Liver (tissue), 9 donors: ENCODE measurements around the gene DYNC1I2. TPM values are rescaled to one million over a fixed set of nuclear protein-coding genes. Genes with fewer than 3 reads are reported as not detected.

Experiments used
- DNase-seq: peaks from one replicate; pipeline ENCODE4 v3.0.0-alpha.2; 2017; ENCODE audit warnings: low spot score
- H3K27ac ChIP-seq, 2 donors: one replicate each; pipeline ENCODE4 v1.7.0; 2013; ENCODE audit warnings: inconsistent platforms in 2 of 2, low read length in 2 of 2, control low read depth in 1 of 2, low read depth in 1 of 2, mild to moderate bottlenecking in 1 of 2
- H3K27me3 ChIP-seq, 4 donors: one replicate each; pipeline versions ENCODE4 v1.6.1 to v1.7.0; 2013; ENCODE audit warnings: low read length in 3 of 4, inconsistent platforms in 1 of 4, mild to moderate bottlenecking in 1 of 4, moderate library complexity in 1 of 4; ENCODE audit not compliant: control insufficient read depth in 4 of 4, insufficient read depth in 4 of 4
- H3K36me3 ChIP-seq, 4 donors: one replicate each; pipeline versions ENCODE4 v1.6.1 to v1.7.0; 2013; ENCODE audit warnings: low read length in 3 of 4, mild to moderate bottlenecking in 3 of 4, low read depth in 1 of 4, moderate library complexity in 1 of 4; ENCODE audit not compliant: control insufficient read depth in 4 of 4, insufficient read depth in 3 of 4
- H3K4me1 ChIP-seq, 4 donors: one replicate each; pipeline versions ENCODE4 v1.6.1 to v1.7.0; 2013; ENCODE audit warnings: low read length in 3 of 4, mild to moderate bottlenecking in 3 of 4, moderate library complexity in 1 of 4; ENCODE audit not compliant: control insufficient read depth in 4 of 4, insufficient read depth in 4 of 4
- H3K4me3 ChIP-seq, 3 donors: one replicate each; pipeline versions ENCODE4 v1.6.1 to v1.7.0; 2013; ENCODE audit warnings: low read length in 3 of 3, control low read depth in 1 of 3, low read depth in 1 of 3, mild to moderate bottlenecking in 1 of 3
- H3K9ac ChIP-seq, 2 donors: one replicate each; pipeline ENCODE4 v1.7.0; 2013; ENCODE audit warnings: low read length in 2 of 2, mild to moderate bottlenecking in 2 of 2, moderate library complexity in 2 of 2, control low read depth in 1 of 2, low read depth in 1 of 2
- H3K9me3 ChIP-seq, 4 donors: one replicate each; pipeline versions ENCODE4 v1.6.1 to v1.7.0; 2013; ENCODE audit warnings: low read length in 3 of 4; ENCODE audit not compliant: control insufficient read depth in 4 of 4
- EGR1 ChIP-seq, 2 donors: IDR thresholded peaks; 2 replicates each; pipeline ENCODE4 v1.6.1; 2016 to 2018; ENCODE audit warnings: antibody characterized with exemption in 2 of 2, low read depth in 2 of 2
- FOXA1 ChIP-seq: IDR thresholded peaks from 2 replicates; pipeline ENCODE4 v1.6.1; 2016; ENCODE audit warnings: antibody characterized with exemption
- FOXA2 ChIP-seq: IDR thresholded peaks from 2 replicates; pipeline ENCODE4 v1.6.1; 2016; ENCODE audit warnings: antibody characterized with exemption
- GABPA ChIP-seq, 2 donors: IDR thresholded peaks in 1 of 2; conservative IDR thresholded peaks in 1 of 2; 2 replicates each; pipeline ENCODE4 v1.6.1; 2016; ENCODE audit warnings: antibody characterized with exemption in 2 of 2, mild to moderate bottlenecking in 1 of 2, moderate library complexity in 1 of 2
- HNF4A ChIP-seq, 2 donors: conservative IDR thresholded peaks; 2 replicates each; pipeline ENCODE4 v1.6.1; 2016; ENCODE audit warnings: antibody characterized with exemption in 2 of 2, mild to moderate bottlenecking in 2 of 2
- HNF4G ChIP-seq: IDR thresholded peaks from 2 replicates; pipeline ENCODE4 v1.6.1; 2016; ENCODE audit warnings: antibody characterized with exemption
- JUND ChIP-seq, 2 donors: IDR thresholded peaks; 2 replicates each; pipeline ENCODE4 v1.6.1; 2016; ENCODE audit warnings: antibody characterized with exemption in 2 of 2
- NR2F2 ChIP-seq: IDR thresholded peaks from 2 replicates; pipeline ENCODE4 v1.6.1; 2016; ENCODE audit warnings: antibody characterized with exemption
- RAD21 ChIP-seq, 2 donors: IDR thresholded peaks; 2 replicates each; pipeline ENCODE4 v1.6.1; 2016; ENCODE audit warnings: antibody characterized with exemption in 2 of 2, mild to moderate bottlenecking in 2 of 2
- RXRA ChIP-seq, 2 donors: IDR thresholded peaks; 2 replicates each; pipeline ENCODE4 v1.6.1; 2017 to 2018; ENCODE audit warnings: antibody characterized with exemption in 2 of 2, mild to moderate bottlenecking in 1 of 2
- SP1 ChIP-seq: IDR thresholded peaks from 2 replicates; pipeline ENCODE4 v1.6.1; 2018; ENCODE audit warnings: antibody characterized with exemption, mild to moderate bottlenecking
- TAF1 ChIP-seq: conservative IDR thresholded peaks from 2 replicates; pipeline ENCODE4 v1.6.1; 2016; ENCODE audit warnings: antibody characterized with exemption, mild to moderate bottlenecking
- YY1 ChIP-seq: IDR thresholded peaks from 2 replicates; pipeline ENCODE4 v1.6.1; 2016; ENCODE audit warnings: antibody characterized with exemption, mild to moderate bottlenecking
- WGBS: extraction: QIAGEN DNeasy Blood & Tissue Kit; methylation state at CpG from one replicate; pipeline ENCODE4 v1.1.7; 2013; 5-methylcytosine and 5-hydroxymethylcytosine counted together
- polyA plus RNA-seq, 2 donors: library from polyadenylated mRNA; stranded (reverse) in 1 of 2; unstranded in 1 of 2; fragments of 200-250 nt in 1 of 2; fragments of >200 nt in 1 of 2; fragmentation: Nextera tagmentation in 1 of 2; extraction: Ambion mirVana in 1 of 2; gene quantifications; one replicate each; pipeline versions ENCODE4 v1.2.1 to v1.2.3, GENCODE V29; 2013 to 2015
- total RNA-seq, 2 donors: library from RNA; depleted of rRNA; stranded (reverse); fragments of >200 nt; gene quantifications; one replicate each; pipeline ENCODE4 v1.2.3, GENCODE V29; 2014
- TF ChIP-seq, protein P1 (sequence below): IDR thresholded peaks from 2 replicates; pipeline ENCODE4 v1.6.1; 2016; ENCODE audit warnings: antibody characterized with exemption
- TF ChIP-seq, protein P2 (sequence below): IDR thresholded peaks from 2 replicates; pipeline ENCODE4 v1.6.1; 2016; ENCODE audit warnings: antibody characterized with exemption, mild to moderate bottlenecking
- TF ChIP-seq, protein P3 (sequence below): IDR thresholded peaks from 2 replicates; pipeline ENCODE4 v1.6.1; 2016; ENCODE audit warnings: antibody characterized with exemption
- TF ChIP-seq, protein P4 (sequence below): fragments of 150-350 bp; IDR thresholded peaks from 2 replicates; pipeline ENCODE4 v1.5.1; 2017; ENCODE audit warnings: improper control_type of control experiment, low read depth, low read length; ENCODE audit not compliant: missing input control
- TF ChIP-seq, protein P5 (sequence below): IDR thresholded peaks from 2 replicates; pipeline ENCODE4 v1.6.1; 2016; ENCODE audit warnings: antibody characterized with exemption
- donor health status: healthy.
- donor health status: healthy.
- donor health status: healthy.
- donor health status: healthy.
- donor health status: healthy.

Gene DYNC1I2
- total and polyA plus RNA-seq, 4 donors = 20.4 to 45.2 (median 28.1) TPM

DNA sequence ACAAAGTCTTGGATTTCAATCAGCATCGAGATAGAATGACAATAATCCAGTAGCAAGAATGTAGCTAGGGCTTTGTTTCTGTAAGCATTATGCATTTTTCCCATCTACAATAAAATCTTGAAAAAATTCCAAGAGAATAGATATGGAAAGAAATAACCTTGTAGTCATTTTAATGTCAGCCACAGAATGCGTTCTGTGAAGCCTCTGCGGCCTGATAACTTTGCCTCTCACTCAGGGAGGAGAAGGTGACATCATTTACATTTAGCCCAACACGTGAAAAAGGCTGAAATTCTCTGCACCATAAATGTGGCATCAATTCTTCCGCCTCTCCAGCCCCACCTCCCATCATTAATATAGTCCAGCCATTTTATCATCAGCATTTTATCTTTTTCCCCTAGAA lies 19.1 kb upstream of the DYNC1I2 start:
- 84% methylated on average over 5 of the region's 5 CpGs for WGBS
- TF ChIP-seq RXRA (IDR thresholded peaks at IDR 0.05) (no peak), HNF4G (no peak), FOXA2 (no peak), SP1 (no peak), JUND (IDR thresholded peaks at IDR 0.05) (no peak), NR2F2 (no peak), HNF4A (conservative IDR thresholded peaks at IDR 0.05) (no peak)
- TF ChIP-seq, protein P1, sequence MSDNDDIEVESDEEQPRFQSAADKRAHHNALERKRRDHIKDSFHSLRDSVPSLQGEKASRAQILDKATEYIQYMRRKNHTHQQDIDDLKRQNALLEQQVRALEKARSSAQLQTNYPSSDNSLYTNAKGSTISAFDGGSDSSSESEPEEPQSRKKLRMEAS = no peak

DNA sequence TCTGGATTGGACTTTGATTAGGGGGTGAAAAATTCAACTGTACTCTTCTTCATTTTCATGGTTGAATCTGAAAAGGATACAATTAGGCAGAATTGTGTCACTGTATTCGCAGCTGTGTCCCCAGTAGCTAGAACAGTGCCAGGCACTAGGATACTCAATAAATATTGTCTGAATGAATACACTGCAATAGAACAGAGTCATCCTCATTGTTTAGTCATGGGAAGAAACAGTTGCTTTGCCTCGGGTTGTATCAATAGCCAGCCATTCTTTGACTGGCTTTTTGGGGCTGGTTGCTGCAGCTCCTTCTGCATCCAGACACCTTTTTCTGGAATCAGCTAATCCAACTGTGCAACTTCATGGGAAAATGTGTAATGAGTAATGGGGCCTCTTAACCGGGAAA lies 18.1 kb upstream of the DYNC1I2 start:
- Histone ChIP-seq H3K4me1 (peaks cover 0 to 1% (median 0%) of the 10 kb centered on the region in 4 donors), H3K27me3 (peaks cover 0 to 3% (median 1%) of the 10 kb centered on the region in 4 donors), H3K9me3 (no peaks in the 10 kb centered on the region), H3K4me3 (no peak overlapping the region), H3K27ac (no peak overlapping the region), H3K36me3 (no peaks in the 10 kb centered on the region), H3K9ac (no peak overlapping the region)
- no peak for DNase-seq
- TF ChIP-seq, protein P2, sequence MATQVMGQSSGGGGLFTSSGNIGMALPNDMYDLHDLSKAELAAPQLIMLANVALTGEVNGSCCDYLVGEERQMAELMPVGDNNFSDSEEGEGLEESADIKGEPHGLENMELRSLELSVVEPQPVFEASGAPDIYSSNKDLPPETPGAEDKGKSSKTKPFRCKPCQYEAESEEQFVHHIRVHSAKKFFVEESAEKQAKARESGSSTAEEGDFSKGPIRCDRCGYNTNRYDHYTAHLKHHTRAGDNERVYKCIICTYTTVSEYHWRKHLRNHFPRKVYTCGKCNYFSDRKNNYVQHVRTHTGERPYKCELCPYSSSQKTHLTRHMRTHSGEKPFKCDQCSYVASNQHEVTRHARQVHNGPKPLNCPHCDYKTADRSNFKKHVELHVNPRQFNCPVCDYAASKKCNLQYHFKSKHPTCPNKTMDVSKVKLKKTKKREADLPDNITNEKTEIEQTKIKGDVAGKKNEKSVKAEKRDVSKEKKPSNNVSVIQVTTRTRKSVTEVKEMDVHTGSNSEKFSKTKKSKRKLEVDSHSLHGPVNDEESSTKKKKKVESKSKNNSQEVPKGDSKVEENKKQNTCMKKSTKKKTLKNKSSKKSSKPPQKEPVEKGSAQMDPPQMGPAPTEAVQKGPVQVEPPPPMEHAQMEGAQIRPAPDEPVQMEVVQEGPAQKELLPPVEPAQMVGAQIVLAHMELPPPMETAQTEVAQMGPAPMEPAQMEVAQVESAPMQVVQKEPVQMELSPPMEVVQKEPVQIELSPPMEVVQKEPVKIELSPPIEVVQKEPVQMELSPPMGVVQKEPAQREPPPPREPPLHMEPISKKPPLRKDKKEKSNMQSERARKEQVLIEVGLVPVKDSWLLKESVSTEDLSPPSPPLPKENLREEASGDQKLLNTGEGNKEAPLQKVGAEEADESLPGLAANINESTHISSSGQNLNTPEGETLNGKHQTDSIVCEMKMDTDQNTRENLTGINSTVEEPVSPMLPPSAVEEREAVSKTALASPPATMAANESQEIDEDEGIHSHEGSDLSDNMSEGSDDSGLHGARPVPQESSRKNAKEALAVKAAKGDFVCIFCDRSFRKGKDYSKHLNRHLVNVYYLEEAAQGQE = no peak
- TF ChIP-seq TAF1 (no peak), SP1 (no peak), NR2F2 (no peak), FOXA1 (no peak), YY1 (no peak), HNF4A (conservative IDR thresholded peaks at IDR 0.05) (no peak), FOXA2 (no peak), HNF4G (no peak), GABPA (IDR thresholded peaks at IDR 0.05 in 1 of 2, conservative IDR thresholded peaks at IDR 0.05 in 1 of 2) (no peak), RXRA (IDR thresholded peaks at IDR 0.05) (no peak), RAD21 (IDR thresholded peaks at IDR 0.05) (no peak), JUND (IDR thresholded peaks at IDR 0.05) (no peak), EGR1 (IDR thresholded peaks at IDR 0.05; ENCODE audit: low read depth in 2 of 2) (no peak)
- TF ChIP-seq, protein P3, sequence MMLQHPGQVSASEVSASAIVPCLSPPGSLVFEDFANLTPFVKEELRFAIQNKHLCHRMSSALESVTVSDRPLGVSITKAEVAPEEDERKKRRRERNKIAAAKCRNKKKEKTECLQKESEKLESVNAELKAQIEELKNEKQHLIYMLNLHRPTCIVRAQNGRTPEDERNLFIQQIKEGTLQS = no peak
- TF ChIP-seq, protein P1 = no peak
- TF ChIP-seq, protein P4, sequence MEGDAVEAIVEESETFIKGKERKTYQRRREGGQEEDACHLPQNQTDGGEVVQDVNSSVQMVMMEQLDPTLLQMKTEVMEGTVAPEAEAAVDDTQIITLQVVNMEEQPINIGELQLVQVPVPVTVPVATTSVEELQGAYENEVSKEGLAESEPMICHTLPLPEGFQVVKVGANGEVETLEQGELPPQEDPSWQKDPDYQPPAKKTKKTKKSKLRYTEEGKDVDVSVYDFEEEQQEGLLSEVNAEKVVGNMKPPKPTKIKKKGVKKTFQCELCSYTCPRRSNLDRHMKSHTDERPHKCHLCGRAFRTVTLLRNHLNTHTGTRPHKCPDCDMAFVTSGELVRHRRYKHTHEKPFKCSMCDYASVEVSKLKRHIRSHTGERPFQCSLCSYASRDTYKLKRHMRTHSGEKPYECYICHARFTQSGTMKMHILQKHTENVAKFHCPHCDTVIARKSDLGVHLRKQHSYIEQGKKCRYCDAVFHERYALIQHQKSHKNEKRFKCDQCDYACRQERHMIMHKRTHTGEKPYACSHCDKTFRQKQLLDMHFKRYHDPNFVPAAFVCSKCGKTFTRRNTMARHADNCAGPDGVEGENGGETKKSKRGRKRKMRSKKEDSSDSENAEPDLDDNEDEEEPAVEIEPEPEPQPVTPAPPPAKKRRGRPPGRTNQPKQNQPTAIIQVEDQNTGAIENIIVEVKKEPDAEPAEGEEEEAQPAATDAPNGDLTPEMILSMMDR = no peak
- TF ChIP-seq, protein P5, sequence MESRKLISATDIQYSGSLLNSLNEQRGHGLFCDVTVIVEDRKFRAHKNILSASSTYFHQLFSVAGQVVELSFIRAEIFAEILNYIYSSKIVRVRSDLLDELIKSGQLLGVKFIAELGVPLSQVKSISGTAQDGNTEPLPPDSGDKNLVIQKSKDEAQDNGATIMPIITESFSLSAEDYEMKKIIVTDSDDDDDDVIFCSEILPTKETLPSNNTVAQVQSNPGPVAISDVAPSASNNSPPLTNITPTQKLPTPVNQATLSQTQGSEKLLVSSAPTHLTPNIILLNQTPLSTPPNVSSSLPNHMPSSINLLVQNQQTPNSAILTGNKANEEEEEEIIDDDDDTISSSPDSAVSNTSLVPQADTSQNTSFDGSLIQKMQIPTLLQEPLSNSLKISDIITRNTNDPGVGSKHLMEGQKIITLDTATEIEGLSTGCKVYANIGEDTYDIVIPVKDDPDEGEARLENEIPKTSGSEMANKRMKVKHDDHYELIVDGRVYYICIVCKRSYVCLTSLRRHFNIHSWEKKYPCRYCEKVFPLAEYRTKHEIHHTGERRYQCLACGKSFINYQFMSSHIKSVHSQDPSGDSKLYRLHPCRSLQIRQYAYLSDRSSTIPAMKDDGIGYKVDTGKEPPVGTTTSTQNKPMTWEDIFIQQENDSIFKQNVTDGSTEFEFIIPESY = no peak
- 58% methylated on average over 3 of the region's 3 CpGs for WGBS

More for the DNA sequence above, 19.1 kb upstream of the DYNC1I2 start:
- Histone ChIP-seq H3K4me1 (peaks cover 0 to 1% (median 0%) of the 10 kb centered on the region in 4 donors), H3K36me3 (no peaks in the 10 kb centered on the region), H3K9ac (no peak overlapping the region), H3K27ac (no peak overlapping the region), H3K4me3 (no peak overlapping the region), H3K27me3 (peaks cover 0 to 3% (median 1%) of the 10 kb centered on the region in 4 donors), H3K9me3 (no peaks in the 10 kb centered on the region)
- DNase-seq = no peak
